ENCODE measurements around the gene ACTG2. TPM values are rescaled to one million over a fixed set of nuclear protein-coding genes. Genes with fewer than 3 reads are reported as not detected.

The ACTG2 gene
- total RNA-seq, 4 donors from 2014 or later, result 394 to 3,499 (median 729) TPM

DNA sequence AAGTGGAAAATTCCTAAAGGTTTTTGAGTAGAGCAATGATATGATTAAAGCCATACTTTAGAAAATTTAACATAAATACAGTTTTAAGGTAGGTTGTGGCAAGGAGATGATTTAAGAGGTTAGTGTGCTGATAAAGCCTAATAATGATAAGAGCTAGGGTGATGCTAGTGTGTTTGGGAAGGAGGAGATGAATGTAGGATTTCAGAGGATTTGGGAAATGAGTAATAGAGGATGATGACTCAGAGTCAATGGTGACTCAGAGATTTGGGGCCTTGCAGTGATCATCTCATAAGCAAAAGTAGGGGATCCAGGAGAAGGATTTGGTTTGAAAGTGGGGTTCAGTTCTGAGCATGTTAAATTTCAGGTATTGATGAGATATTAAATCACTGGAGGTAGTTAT is 40.8 kb upstream of the ACTG2 start:
- peak overlapping the region in 2 of 4 donors; percentile 56 to 61 for H3K27ac ChIP-seq
- peaks cover 0 to 15% (median 6%) of the 10 kb centered on the region in 4 donors for H3K4me1 ChIP-seq
- TF ChIP-seq EP300 (IDR thresholded peaks at IDR 0.05; ENCODE audit: low read depth) (no peak), POLR2A (IDR thresholded peaks at IDR 0.05) (no peak), POLR2AphosphoS5 (IDR thresholded peaks at IDR 0.05) (no peak)
- TF ChIP-seq, protein P1, sequence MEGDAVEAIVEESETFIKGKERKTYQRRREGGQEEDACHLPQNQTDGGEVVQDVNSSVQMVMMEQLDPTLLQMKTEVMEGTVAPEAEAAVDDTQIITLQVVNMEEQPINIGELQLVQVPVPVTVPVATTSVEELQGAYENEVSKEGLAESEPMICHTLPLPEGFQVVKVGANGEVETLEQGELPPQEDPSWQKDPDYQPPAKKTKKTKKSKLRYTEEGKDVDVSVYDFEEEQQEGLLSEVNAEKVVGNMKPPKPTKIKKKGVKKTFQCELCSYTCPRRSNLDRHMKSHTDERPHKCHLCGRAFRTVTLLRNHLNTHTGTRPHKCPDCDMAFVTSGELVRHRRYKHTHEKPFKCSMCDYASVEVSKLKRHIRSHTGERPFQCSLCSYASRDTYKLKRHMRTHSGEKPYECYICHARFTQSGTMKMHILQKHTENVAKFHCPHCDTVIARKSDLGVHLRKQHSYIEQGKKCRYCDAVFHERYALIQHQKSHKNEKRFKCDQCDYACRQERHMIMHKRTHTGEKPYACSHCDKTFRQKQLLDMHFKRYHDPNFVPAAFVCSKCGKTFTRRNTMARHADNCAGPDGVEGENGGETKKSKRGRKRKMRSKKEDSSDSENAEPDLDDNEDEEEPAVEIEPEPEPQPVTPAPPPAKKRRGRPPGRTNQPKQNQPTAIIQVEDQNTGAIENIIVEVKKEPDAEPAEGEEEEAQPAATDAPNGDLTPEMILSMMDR (IDR thresholded peaks at IDR 0.05), result no peak
- no peak for DNase-seq
- in situ Hi-C loops (cut with MboI; ENCODE audit: low pct_ligation_motif_present in 1 of 4, low pct_unique_long_range_greater_than_20kb in 1 of 4, low sequenced_read_pairs in 3 of 4) (no loop called here), intact Hi-C loops (cut with DNase I; ENCODE audit: low total_unique reads) (no loop called here)
- no peaks in the 10 kb centered on the region for H3K27me3 ChIP-seq
- peaks cover 0 to 65% (median 19%) of the 10 kb centered on the region in 4 donors for H3K36me3 ChIP-seq
- no peak overlapping the region for H3K4me3 ChIP-seq
- H3K9me3 ChIP-seq, result no peaks in the 10 kb centered on the region

DNA sequence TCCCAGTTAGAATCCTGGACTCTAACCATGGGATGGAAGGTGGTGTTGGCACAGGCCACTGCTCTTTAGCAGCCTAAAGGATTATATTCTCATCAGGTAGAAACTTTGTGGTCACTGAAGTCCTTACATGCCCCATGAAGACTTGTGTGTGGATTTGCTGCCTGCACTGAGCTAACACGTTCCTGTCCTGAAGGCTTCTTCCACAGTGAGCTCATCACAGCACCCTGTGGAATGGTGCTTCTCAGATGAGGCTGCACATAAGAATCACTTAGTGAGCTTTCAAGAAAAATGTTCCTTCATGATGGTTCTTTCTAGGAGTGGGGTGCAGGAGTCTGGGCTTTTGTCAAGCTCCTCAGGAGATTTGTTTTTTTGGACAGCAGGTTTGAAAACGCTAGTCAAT is 37.3 kb upstream of the ACTG2 start:
- in situ Hi-C loops (cut with MboI; ENCODE audit: low pct_ligation_motif_present in 1 of 4, low pct_unique_long_range_greater_than_20kb in 1 of 4, low sequenced_read_pairs in 3 of 4), result no loop called here
- Histone ChIP-seq H3K36me3 (peaks cover 0 to 44% (median 14%) of the 10 kb centered on the region in 4 donors), H3K9me3 (no peaks in the 10 kb centered on the region), H3K27me3 (no peaks in the 10 kb centered on the region), H3K27ac (no peak overlapping the region), H3K4me3 (no peak overlapping the region), H3K4me1 (peaks cover 0 to 14% (median 6%) of the 10 kb centered on the region in 4 donors)
- DNase-seq, result no peak
- WGBS, 2 donors (ENCODE audit: low coverage in 1 of 2), result 91% methylated on average over 2 of the region's 2 CpGs; no CpG with 5 or more reads in 1 of the 2 donors
- TF ChIP-seq POLR2A (IDR thresholded peaks at IDR 0.05) (no peak), POLR2AphosphoS5 (IDR thresholded peaks at IDR 0.05) (no peak), EP300 (IDR thresholded peaks at IDR 0.05; ENCODE audit: low read depth) (no peak)
- TF ChIP-seq, protein P1 (IDR thresholded peaks at IDR 0.05), result no peak
- intact Hi-C loops (cut with DNase I; ENCODE audit: low total_unique reads), result no loop called here

DNA sequence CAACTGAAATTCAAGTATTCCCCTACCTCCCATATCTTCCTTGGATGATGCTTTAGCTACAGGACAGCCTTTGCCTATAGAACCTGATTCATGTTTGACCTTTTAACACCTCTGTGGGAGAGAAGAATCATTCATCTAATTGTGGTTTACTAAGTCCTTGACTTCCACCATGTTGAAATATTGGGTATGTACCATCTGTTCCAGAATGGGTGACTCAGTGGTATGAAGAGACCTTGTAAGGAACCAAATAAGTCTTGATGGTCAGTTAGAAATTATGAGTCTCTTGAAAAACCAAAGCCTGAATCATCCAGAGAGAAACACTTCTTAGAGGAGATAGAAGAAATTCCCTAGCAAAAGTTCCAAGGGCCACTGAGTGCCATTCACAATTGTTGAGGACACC is 36.6 kb upstream of the ACTG2 start:
- in situ Hi-C loops (cut with MboI; ENCODE audit: low pct_ligation_motif_present in 1 of 4, low pct_unique_long_range_greater_than_20kb in 1 of 4, low sequenced_read_pairs in 3 of 4), result no loop called here
- intact Hi-C loops (cut with DNase I; ENCODE audit: low total_unique reads), result no loop called here
- H3K27ac ChIP-seq, result no peak overlapping the region
- no peak overlapping the region for H3K4me3 ChIP-seq
- H3K4me1 ChIP-seq, result peaks cover 0 to 8% (median 4%) of the 10 kb centered on the region in 4 donors
- no peaks in the 10 kb centered on the region for H3K27me3 ChIP-seq
- no peak for TF ChIP-seq POLR2A (IDR thresholded peaks at IDR 0.05)
- no peak for TF ChIP-seq EP300 (IDR thresholded peaks at IDR 0.05; ENCODE audit: low read depth)
- TF ChIP-seq, protein P1 (IDR thresholded peaks at IDR 0.05), result no peak
- no peak for TF ChIP-seq POLR2AphosphoS5 (IDR thresholded peaks at IDR 0.05)
- no peaks in the 10 kb centered on the region for H3K9me3 ChIP-seq
- DNase-seq, result no peak
- peaks cover 0 to 49% (median 16%) of the 10 kb centered on the region in 4 donors for H3K36me3 ChIP-seq

DNA sequence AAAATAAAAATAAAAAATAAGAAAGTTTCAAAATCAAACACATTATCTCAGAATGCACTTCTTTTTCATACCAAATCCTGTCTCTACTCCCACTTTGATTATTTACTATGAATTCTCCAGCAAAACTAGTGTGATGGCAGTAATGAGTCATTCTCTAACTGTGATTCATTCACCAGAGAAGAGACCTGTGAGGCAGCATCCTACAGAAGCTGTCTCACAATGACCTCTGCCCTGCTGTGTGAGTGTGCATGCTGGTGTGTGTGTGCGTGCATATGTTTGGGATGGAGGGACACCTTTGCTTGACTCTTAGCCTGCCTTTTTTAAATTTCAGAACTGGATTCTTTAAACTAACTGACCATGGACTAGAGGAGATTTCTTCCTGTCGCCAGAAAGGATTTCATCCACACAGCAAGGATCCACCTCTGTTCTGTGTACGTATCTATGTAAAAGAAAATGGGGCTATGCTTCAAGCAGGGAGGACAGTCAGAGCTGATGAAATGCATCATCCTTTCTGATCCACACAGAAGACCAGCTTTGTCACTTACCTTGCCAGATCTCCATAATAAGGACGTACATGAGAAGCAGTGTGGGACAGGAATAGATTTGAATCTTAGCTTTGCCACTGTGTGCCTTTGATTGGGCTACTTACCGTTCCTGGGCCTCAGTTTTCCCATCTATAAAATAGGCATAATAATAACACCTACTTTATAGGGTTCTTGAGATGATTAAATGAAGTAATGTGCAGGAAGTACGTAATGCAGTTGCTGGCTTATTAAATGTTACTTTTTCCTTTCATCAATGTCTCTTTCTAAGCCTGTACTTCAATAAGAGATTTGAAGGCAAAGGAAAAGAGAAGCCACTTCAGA is 32.9 kb upstream of the ACTG2 start:
- Histone ChIP-seq H3K4me3 (no peak overlapping the region), H3K27ac (no peak overlapping the region), H3K27me3 (no peaks in the 10 kb centered on the region), H3K4me1 (no peaks in the 10 kb centered on the region), H3K36me3 (peaks cover 0 to 43% (median 14%) of the 10 kb centered on the region in 4 donors), H3K9me3 (no peaks in the 10 kb centered on the region)
- in situ Hi-C loops (cut with MboI; ENCODE audit: low pct_ligation_motif_present in 1 of 4, low pct_unique_long_range_greater_than_20kb in 1 of 4, low sequenced_read_pairs in 3 of 4) (no loop called here), intact Hi-C loops (cut with DNase I; ENCODE audit: low total_unique reads) (no loop called here)
- TF ChIP-seq, protein P1 (IDR thresholded peaks at IDR 0.05), result no peak
- TF ChIP-seq POLR2AphosphoS5 (IDR thresholded peaks at IDR 0.05) (no peak), POLR2A (IDR thresholded peaks at IDR 0.05) (no peak), EP300 (IDR thresholded peaks at IDR 0.05; ENCODE audit: low read depth) (no peak)
- no peak for DNase-seq
- WGBS, 2 donors (ENCODE audit: low coverage in 1 of 2), result 92 to 97% methylated on average over 4 to 6 of the region's 6 CpGs

All from transverse colon (tissue), 4 donors.